Vagina (tissue), 2 donors: ENCODE data around the gene FBXO48. TPM values are rescaled to one million over a fixed set of nuclear protein-coding genes. Genes with fewer than 3 reads are reported as not detected.
A peak's percentile ranks its signal among the peaks of the same experiment; 100 is the strongest.
"Not testable (repeated sequence)": the region's sequence is repeated elsewhere in the genome, so short reads cannot be mapped to it uniquely, and the experiment has no call there.

Experiments used
- DNase-seq, 2 donors: peaks; one replicate each; pipeline ENCODE4 v3.0.0-alpha.2; 2017; ENCODE audit errors: extremely low spot score in 2 of 2
- H3K27ac ChIP-seq: fragments of 200-600 bp; sonication (generic); one replicate; pipeline ENCODE4 v1.5.1; 2019
- H3K27me3 ChIP-seq: fragments of 200-600 bp; sonication (generic); one replicate; pipeline ENCODE4 v1.5.1; 2019
- H3K36me3 ChIP-seq, 2 donors: fragments of 200-600 bp; sonication (generic); one replicate each; pipeline ENCODE4 v1.5.1; 2017 to 2019
- H3K4me1 ChIP-seq: fragments of 200-600 bp; sonication (generic); one replicate; pipeline ENCODE4 v1.5.1; 2019
- H3K4me3 ChIP-seq, 2 donors: fragments of 200-600 bp; sonication (generic); 1 replicate in 1 of 2; 2 replicates in 1 of 2; pipeline ENCODE4 v1.5.1; 2016 to 2019
- H3K9me3 ChIP-seq: fragments of 200-600 bp; sonication (generic); one replicate; pipeline ENCODE4 v1.5.1; 2019
- POLR2A ChIP-seq, 2 donors: fragments of 450-650 bp; IDR thresholded peaks; one replicate each; pipeline ENCODE4 v1.6.1; 2017; ENCODE audit warnings: antibody characterized with exemption in 2 of 2, mild to moderate bottlenecking in 2 of 2, moderate library complexity in 2 of 2
- POLR2AphosphoS5 ChIP-seq, 2 donors: sonication (generic); formaldehyde crosslinking; IDR thresholded peaks; one replicate each; pipeline ENCODE4 v1.9.0; 2017; ENCODE audit warnings: antibody characterized with exemption in 2 of 2, mild to moderate bottlenecking in 2 of 2, low read depth in 1 of 2; ENCODE audit not compliant: insufficient read depth in 1 of 2
- intact Hi-C: fragments of 100-400 bp; cut with DNase I; formaldehyde crosslinking; loops from one replicate; pipeline ENCODE4 v1.15.1; 2023
- total RNA-seq: library from RNA; depleted of rRNA; stranded (reverse); fragments of >200 nt; gene quantifications from one replicate; pipeline ENCODE4 v1.2.3, GENCODE V29; 2016
- TF ChIP-seq, protein P1 (sequence below), 3 experiments: fragments of 450-650 bp in 2 of 3; fragments of 200-600 bp in 1 of 3; sonication (generic) in 1 of 3; IDR thresholded peaks; one replicate each; pipeline ENCODE4 v1.5.1; 2017 to 2019; ENCODE audit warnings: antibody characterized with exemption in 3 of 3, mild to moderate bottlenecking in 2 of 3, moderate library complexity in 2 of 3

Gene FBXO48
- total RNA-seq, 1 donor from 2014 or later: 1.2 TPM

DNA sequence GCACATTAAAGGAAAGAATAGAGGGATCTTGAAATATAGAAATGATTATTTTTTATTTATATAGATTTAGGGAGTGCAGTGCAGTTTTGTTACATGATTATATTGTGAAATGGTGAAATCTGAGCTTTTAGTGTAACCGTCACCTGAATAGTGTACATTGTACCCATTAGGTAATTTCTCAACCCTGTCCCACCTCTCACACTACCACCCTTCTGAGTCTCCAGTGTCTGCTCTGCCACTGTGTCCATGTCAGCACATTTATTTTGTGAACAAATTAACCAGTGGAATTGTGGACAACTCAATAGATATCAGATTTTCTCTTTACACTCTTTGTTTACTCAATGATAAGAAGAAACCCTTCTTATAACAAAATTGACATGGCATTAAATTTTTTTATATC is 24.5 kb upstream of the FBXO48 start:
- Histone ChIP-seq H3K27ac (no peak overlapping the region), H3K9me3 (peaks cover 3% of the 10 kb centered on the region), H3K4me3 (no peak overlapping the region), H3K27me3 (no peaks in the 10 kb centered on the region), H3K4me1 (no peaks in the 10 kb centered on the region), H3K36me3 (no peaks in the 10 kb centered on the region)
- no peak for DNase-seq
- intact Hi-C loops: no loop called here
- TF ChIP-seq POLR2A (IDR thresholded peaks at IDR 0.05) (no peak), POLR2AphosphoS5 (IDR thresholded peaks at IDR 0.05; ENCODE audit: insufficient read depth in 1 of 2, low read depth in 1 of 2) (no peak)
- TF ChIP-seq, protein P1, sequence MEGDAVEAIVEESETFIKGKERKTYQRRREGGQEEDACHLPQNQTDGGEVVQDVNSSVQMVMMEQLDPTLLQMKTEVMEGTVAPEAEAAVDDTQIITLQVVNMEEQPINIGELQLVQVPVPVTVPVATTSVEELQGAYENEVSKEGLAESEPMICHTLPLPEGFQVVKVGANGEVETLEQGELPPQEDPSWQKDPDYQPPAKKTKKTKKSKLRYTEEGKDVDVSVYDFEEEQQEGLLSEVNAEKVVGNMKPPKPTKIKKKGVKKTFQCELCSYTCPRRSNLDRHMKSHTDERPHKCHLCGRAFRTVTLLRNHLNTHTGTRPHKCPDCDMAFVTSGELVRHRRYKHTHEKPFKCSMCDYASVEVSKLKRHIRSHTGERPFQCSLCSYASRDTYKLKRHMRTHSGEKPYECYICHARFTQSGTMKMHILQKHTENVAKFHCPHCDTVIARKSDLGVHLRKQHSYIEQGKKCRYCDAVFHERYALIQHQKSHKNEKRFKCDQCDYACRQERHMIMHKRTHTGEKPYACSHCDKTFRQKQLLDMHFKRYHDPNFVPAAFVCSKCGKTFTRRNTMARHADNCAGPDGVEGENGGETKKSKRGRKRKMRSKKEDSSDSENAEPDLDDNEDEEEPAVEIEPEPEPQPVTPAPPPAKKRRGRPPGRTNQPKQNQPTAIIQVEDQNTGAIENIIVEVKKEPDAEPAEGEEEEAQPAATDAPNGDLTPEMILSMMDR (IDR thresholded peaks at IDR 0.05): no peak

DNA sequence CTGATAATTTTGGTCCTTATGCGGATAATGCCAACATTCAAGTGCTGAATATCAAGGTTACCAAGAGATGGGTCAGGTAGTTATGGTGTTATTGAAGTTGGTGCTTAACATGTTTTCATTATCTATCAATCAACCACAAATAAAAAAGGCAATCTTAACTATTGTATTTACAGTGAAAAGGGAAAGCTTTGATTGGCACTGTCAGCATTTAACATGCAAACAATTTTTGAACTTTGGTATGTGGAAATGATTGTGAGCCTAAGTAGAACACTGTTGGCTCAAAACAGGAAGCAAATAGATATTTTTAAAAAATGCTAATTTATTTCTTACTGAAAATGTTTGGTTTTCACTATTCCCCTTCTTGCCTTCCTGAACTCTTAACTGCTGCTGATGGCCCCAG is 22.2 kb upstream of the FBXO48 start:
- no peaks in the 10 kb centered on the region for H3K36me3 ChIP-seq
- H3K9me3 ChIP-seq: no peaks in the 10 kb centered on the region
- H3K27ac ChIP-seq: no peak overlapping the region
- no peak for DNase-seq
- TF ChIP-seq, protein P1 (IDR thresholded peaks at IDR 0.05): no peak
- TF ChIP-seq POLR2AphosphoS5 (IDR thresholded peaks at IDR 0.05; ENCODE audit: insufficient read depth in 1 of 2, low read depth in 1 of 2): no peak
- TF ChIP-seq POLR2A (IDR thresholded peaks at IDR 0.05): no peak
- intact Hi-C loops: no loop called here
- H3K4me3 ChIP-seq: no peak overlapping the region
- no peaks in the 10 kb centered on the region for H3K4me1 ChIP-seq
- H3K27me3 ChIP-seq: no peaks in the 10 kb centered on the region

DNA sequence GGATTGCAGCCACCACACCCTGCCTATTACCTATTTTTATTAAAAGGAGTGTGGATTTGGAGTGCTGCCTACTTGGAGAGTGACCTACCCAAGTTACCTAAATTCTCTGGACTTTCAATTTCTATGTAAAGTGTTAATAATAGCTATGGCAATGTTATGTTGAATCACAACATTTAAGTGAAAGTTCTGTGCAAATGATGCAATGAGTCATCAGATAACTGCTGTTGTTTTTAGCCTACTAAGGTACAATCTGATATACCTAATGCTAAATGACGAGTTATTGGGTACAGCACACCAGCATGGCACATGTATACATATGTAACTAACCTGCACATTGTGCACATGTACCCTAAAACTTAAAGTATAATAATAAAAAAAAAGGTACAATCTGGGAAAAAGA is 21.5 kb upstream of the FBXO48 start:
- DNase-seq, H3K36me3 ChIP-seq, H3K27ac ChIP-seq, intact Hi-C loops, H3K4me1 ChIP-seq, H3K4me3 ChIP-seq, H3K27me3 ChIP-seq, H3K9me3 ChIP-seq: not testable (repeated sequence)

DNA sequence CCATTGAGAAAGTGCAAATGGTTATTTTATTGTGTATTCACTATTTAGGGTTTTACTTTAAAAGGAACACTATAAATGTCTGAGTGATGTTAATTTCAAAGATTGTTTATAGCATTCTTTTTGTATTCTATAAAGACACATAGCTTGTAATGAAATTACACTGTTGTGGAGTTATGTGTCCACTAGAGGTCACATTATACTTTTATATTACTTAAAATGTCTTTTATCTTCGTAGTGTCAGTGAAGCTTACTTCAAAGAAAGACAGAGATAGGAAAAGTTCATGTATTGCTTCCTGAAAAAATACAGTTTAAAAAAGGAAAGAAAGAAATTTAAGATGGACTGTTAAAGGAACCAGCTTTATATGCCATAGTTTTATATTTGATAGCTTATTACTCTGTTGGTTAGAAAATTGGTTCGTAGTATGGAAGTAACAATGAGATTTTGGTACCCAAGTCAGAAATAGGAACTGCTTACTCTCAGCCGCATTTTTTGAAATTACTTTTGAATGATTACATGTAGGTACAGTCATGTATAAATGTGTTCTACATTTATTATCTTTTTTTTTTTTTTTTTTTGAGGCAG is 20.8 kb upstream of the FBXO48 start:
- intact Hi-C loops: no loop called here
- no peaks in the 10 kb centered on the region for H3K4me1 ChIP-seq
- no peak for DNase-seq
- no peak overlapping the region for H3K4me3 ChIP-seq
- no peaks in the 10 kb centered on the region for H3K36me3 ChIP-seq
- no peak overlapping the region for H3K27ac ChIP-seq
- H3K27me3 ChIP-seq: no peaks in the 10 kb centered on the region
- no peaks in the 10 kb centered on the region for H3K9me3 ChIP-seq
- TF ChIP-seq, protein P1 (IDR thresholded peaks at IDR 0.05): peak in 1 of 3 experiments; percentile 18
- TF ChIP-seq POLR2AphosphoS5 (IDR thresholded peaks at IDR 0.05; ENCODE audit: insufficient read depth in 1 of 2, low read depth in 1 of 2): no peak

DNA sequence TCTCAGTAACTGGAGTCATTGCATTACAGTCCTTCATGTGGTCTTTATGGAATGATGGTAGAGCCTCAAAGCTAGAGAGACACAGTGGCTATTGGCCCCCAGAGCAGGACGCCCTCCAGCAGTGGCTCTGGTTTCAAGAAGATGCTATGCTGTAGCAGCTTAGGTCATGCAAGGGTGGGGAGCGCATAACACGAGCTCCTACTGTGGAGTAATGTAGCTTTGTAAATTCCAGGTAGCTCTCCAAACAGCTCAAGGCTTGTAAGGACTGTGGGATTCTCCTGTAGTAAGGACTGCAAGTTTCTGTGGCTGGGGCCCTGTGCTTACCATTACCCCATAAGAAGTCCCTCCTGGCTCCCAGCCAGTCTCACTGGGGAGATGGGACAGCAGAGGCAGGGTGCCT is 15.9 kb upstream of the FBXO48 start:
- Histone ChIP-seq H3K4me1 (no peaks in the 10 kb centered on the region), H3K27ac (no peak overlapping the region)
- intact Hi-C loops: no loop called here

More for the DNA sequence above, 15.9 kb upstream of the FBXO48 start:
- no peaks in the 10 kb centered on the region for H3K36me3 ChIP-seq
- TF ChIP-seq, protein P1 (IDR thresholded peaks at IDR 0.05): no peak
- no peak for DNase-seq
- H3K9me3 ChIP-seq: no peaks in the 10 kb centered on the region
- H3K27me3 ChIP-seq: no peaks in the 10 kb centered on the region
- no peak overlapping the region for H3K4me3 ChIP-seq
